SK-N-SH treated with all-trans-retinoic acid at 6 μM for 48 hours (cell line): ENCODE results near the gene SRSF6.
"Not testable (repeated sequence)": the region's sequence is repeated elsewhere in the genome, so short reads cannot be mapped to it uniquely, and the experiment has no call there.

ENCODE experiments used
- ATAC-seq: fragments of 200-7000 bp; cut with Tn5 transposase; 3 replicates; pipeline ENCODE4 v1.9.1; 2020; ENCODE audit warnings: mild to moderate bottlenecking, moderate library complexity
- ARNTL ChIP-seq: fragments of 450-650 bp; formaldehyde crosslinking; IDR thresholded peaks from 2 replicates; pipeline ENCODE4 v1.5.0; 2020; ENCODE audit warnings: low read depth, mild to moderate bottlenecking, moderate library complexity, borderline replicate concordance
- BACH2 ChIP-seq: fragments of 250-450 bp; sonication (Bioruptor Pico); IDR thresholded peaks from 2 replicates; pipeline ENCODE4 v1.9.0; 2021; ENCODE audit warnings: mild to moderate bottlenecking, borderline replicate concordance
- CSDC2 ChIP-seq: fragments of 250-450 bp; sonication (Bioruptor Pico); IDR thresholded peaks from 2 replicates; pipeline ENCODE4 v1.5.0; 2020; ENCODE audit warnings: mild to moderate bottlenecking, moderate library complexity
- ESRRG ChIP-seq: fragments of 250-450 bp; sonication (Bioruptor Pico); IDR thresholded peaks from 2 replicates; pipeline ENCODE4 v1.6.1; 2021; ENCODE audit warnings: mild to moderate bottlenecking
- ISL1 ChIP-seq: fragments of 250-450 bp; sonication (Bioruptor Pico); IDR thresholded peaks from 2 replicates; pipeline ENCODE4 v2.1.2; 2022; ENCODE audit warnings: mild to moderate bottlenecking, moderate library complexity
- PPARA ChIP-seq: fragments of 250-450 bp; sonication (Bioruptor Pico); IDR thresholded peaks from 2 replicates; pipeline ENCODE4 v1.5.0; 2020; ENCODE audit warnings: mild to moderate bottlenecking, borderline replicate concordance
- RARB ChIP-seq: fragments of 250-450 bp; sonication (Bioruptor Pico); IDR thresholded peaks from 2 replicates; pipeline ENCODE4 v1.8.0; 2021; ENCODE audit warnings: mild to moderate bottlenecking, moderate library complexity
- SNAI2 ChIP-seq: fragments of 250-450 bp; sonication (Bioruptor Pico); IDR thresholded peaks from 2 replicates; pipeline ENCODE4 v1.5.0; 2020; ENCODE audit warnings: mild to moderate bottlenecking, moderate library complexity
- TCF4 ChIP-seq: fragments of 250-450 bp; sonication (Bioruptor Pico); IDR thresholded peaks from 2 replicates; pipeline ENCODE4 v1.8.0; 2021; ENCODE audit warnings: mild to moderate bottlenecking, moderate library complexity, borderline replicate concordance
- TOX ChIP-seq: fragments of 250-450 bp; sonication (Bioruptor Pico); IDR thresholded peaks from 2 replicates; pipeline ENCODE4 v1.8.0; 2021; ENCODE audit warnings: mild to moderate bottlenecking, moderate library complexity, borderline replicate concordance
- ZC3H10 ChIP-seq: fragments of 250-450 bp; sonication (Bioruptor Pico); IDR thresholded peaks from 2 replicates; pipeline ENCODE4 v1.5.1; 2021; ENCODE audit warnings: mild to moderate bottlenecking, moderate library complexity
- ZFP3 ChIP-seq: fragments of 250-450 bp; sonication (Bioruptor Pico); IDR thresholded peaks from 2 replicates; pipeline ENCODE4 v1.5.0; 2020; ENCODE audit warnings: mild to moderate bottlenecking, moderate library complexity
- ZFP30 ChIP-seq: fragments of 450-650 bp; formaldehyde crosslinking; IDR thresholded peaks from 2 replicates; pipeline ENCODE4 v1.5.0; 2022; ENCODE audit warnings: mild to moderate bottlenecking, moderate library complexity
- ZNF565 ChIP-seq: fragments of 450-650 bp; formaldehyde crosslinking; conservative IDR thresholded peaks from 2 replicates; pipeline ENCODE4 v1.5.0; 2020; ENCODE audit warnings: low read depth, mild to moderate bottlenecking, moderate library complexity
- ZNF70 ChIP-seq: fragments of 450-650 bp; formaldehyde crosslinking; IDR thresholded peaks from 2 replicates; pipeline ENCODE4 v1.5.0; 2020; ENCODE audit warnings: mild to moderate bottlenecking, moderate library complexity
- ZNF8 ChIP-seq: fragments of 450-650 bp; formaldehyde crosslinking; IDR thresholded peaks from 2 replicates; pipeline ENCODE4 v1.5.0; 2020; ENCODE audit warnings: mild to moderate bottlenecking, moderate library complexity
- TF ChIP-seq, protein P1 (sequence below): fragments of 250-450 bp; sonication (Bioruptor Pico); IDR thresholded peaks from 2 replicates; pipeline ENCODE4 v1.8.0; 2021; ENCODE audit warnings: low read depth, mild to moderate bottlenecking, moderate library complexity, borderline replicate concordance
- TF ChIP-seq, protein P2 (sequence below): fragments of 250-450 bp; sonication (Bioruptor Pico); IDR thresholded peaks from 2 replicates; pipeline ENCODE4 v1.5.0; 2020; ENCODE audit warnings: mild to moderate bottlenecking, moderate library complexity
- TF ChIP-seq, protein P3 (sequence below): fragments of 250-450 bp; sonication (Bioruptor Pico); IDR thresholded peaks from 2 replicates; pipeline ENCODE4 v1.8.0; 2020; ENCODE audit warnings: mild to moderate bottlenecking, moderate library complexity, borderline replicate concordance
- TF ChIP-seq, protein P4 (sequence below): fragments of 250-450 bp; sonication (Bioruptor Pico); IDR thresholded peaks from 2 replicates; pipeline ENCODE4 v1.5.1; 2020; ENCODE audit warnings: low read depth, mild to moderate bottlenecking, moderate library complexity
- TF ChIP-seq, protein P5 (sequence below): fragments of 250-450 bp; sonication (Bioruptor Pico); IDR thresholded peaks from 2 replicates; pipeline ENCODE4 v1.5.1; 2021; ENCODE audit warnings: mild to moderate bottlenecking, moderate library complexity

SRSF6 gene

DNA sequence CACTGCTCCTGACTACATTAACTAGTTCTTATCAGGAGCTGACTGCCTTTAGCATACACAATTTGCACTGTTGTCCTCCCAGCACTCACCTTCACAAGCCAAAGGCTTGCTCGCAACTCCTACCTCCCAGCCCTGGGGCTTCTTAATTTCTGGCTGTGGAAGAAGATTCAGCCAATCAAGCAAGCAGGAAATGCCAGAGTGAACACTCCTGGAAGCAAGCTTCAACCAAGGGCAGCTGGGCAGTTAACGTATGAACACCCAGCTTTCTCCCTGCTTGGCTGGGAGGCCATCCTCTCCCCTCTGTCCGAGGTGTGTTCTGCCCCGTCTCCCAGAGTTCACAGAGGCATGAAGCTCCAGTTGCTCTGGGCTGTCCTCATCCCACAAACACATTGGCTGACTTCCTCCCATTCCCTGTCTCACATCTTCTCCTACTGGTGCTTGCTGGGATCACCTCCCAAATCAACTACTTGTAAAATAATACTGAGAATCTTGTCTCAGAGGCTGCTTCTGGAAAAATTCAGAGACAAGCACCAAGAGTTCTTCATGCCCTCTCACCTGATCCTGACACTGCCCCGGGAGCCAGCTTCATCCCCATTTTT is 15.3 kb upstream of the SRSF6 start:
- no peak for TF ChIP-seq ZNF70 (CRISPR knock-in tag)
- TF ChIP-seq, protein P1, sequence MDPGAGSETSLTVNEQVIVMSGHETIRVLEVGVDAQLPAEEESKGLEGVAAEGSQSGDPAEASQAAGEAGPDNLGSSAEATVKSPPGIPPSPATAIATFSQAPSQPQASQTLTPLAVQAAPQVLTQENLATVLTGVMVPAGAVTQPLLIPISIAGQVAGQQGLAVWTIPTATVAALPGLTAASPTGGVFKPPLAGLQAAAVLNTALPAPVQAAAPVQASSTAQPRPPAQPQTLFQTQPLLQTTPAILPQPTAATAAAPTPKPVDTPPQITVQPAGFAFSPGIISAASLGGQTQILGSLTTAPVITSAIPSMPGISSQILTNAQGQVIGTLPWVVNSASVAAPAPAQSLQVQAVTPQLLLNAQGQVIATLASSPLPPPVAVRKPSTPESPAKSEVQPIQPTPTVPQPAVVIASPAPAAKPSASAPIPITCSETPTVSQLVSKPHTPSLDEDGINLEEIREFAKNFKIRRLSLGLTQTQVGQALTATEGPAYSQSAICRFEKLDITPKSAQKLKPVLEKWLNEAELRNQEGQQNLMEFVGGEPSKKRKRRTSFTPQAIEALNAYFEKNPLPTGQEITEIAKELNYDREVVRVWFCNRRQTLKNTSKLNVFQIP (CRISPR knock-in tag): no peak
- TF ChIP-seq, all 23 proteins: peak for 0
- ATAC-seq: peak; percentile 70

DNA sequence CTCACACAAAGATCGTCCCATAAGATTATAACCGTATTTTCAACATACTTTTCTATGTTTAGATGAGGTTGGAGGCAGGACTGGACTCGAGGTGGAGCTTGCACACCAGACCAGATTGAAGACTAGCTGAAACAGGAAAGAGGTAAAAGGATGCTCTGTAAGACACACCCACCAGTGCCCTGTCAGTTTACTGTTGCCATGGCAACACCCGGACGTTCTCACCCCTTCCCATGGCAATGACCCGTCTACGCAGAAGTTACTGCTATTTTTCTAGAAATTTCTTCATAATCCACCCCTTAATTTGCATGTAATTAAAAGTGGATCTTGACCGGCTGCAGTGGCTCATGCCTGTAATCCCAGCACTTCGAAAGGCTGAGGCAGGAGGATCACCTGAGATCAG is 13.6 kb upstream of the SRSF6 start:
- TF ChIP-seq TOX (CRISPR knock-in tag) (no peak), ZFP30 (CRISPR knock-in tag) (no peak), ZNF8 (no peak)
- no peak for ATAC-seq

DNA sequence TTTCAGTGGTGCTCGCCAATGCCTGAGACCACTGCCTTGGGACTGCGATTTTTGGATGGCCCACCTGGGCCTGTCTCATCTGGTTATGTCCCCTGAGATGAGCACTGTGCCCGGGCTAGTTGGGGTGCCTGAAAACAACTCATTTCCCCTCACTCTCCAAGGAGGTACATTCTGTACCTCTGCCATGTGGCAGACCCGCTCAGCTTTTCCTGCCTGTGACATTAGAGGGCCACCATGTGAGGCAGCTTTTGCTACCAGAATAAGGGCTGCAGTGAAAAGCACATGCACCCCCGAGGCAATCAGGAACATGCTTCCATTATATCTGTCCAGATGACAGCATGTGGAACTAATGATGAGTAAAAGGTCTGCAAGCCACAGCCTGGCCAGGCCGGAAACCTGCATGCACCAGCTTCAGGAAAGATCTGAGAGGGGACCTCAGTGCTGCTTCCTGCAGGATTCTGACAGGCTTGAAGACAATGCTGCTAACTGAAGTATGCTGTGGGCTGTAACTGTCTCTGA is 11.3 kb upstream of the SRSF6 start:
- peak; percentile 48; the same call in 2 of the 3 replicates for ATAC-seq
- TF ChIP-seq TCF4 (peak; percentile 86), ZNF565 (no peak), PPARA (CRISPR knock-in tag) (no peak), RARB (no peak)

DNA sequence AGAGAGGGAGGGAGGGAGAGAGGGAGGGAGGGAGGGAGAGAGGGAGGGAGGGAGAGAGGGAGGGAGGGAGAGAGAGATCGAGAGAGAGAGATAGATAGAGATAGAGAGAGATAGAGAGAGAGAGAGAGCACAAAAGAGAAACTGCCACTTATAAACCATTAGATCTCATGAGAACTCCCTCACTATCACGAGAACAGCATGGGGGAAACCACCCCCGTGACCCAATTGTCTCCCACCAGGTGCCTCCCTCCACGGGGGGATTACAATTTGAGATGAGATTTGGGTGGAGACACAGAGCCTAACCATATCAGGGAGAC is 9.3 kb upstream of the SRSF6 start:
- ATAC-seq: not testable (repeated sequence)

DNA sequence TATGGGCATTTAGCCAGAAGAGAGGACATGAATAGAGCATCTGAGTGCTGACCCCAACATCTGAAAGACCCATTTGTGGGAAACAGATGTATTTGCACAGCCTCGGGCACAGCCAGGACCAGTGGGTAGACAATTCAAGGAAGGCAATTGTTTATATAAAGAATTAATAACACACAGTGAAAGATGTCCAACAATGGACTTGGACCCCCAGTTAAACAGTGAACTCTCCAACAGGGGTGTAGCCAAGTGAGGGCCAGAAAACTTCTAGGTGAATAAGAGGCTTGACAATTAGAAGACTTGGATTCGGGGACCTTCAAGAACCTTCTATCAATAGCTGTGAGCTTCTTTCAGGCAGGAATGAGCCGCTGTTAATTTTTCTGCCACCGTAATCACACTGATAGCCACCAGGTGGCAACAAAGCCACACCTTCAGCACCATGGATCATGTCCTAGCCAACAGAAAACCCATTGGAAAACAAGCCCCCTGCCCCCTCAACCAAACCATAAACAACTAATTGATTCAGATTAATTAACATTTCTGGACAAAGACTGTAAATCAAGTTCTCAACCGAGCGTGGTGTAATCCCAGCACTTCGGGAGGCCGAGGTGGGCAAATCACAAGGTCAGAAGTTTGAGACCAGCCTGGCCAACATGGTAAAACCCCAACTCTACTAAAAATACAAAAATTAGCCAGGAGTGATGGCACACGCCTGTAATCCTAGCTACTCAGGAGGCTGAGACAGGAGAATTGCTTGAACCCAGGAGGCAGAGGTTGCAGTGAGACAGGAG is 8.8 kb upstream of the SRSF6 start:
- peak; percentile 87 for ATAC-seq
- TF ChIP-seq ZNF565 (no peak), TOX (CRISPR knock-in tag) (no peak), ZC3H10 (CRISPR knock-in tag) (no peak), ARNTL (CRISPR knock-in tag) (no peak), ZFP3 (no peak), SNAI2 (CRISPR knock-in tag) (no peak), BACH2 (CRISPR knock-in tag) (no peak), ESRRG (CRISPR knock-in tag) (no peak), ISL1 (no peak), CSDC2 (CRISPR knock-in tag) (no peak), TCF4 (no peak), RARB (no peak)
- TF ChIP-seq, protein P1 (CRISPR knock-in tag): no peak
- TF ChIP-seq, protein P2, sequence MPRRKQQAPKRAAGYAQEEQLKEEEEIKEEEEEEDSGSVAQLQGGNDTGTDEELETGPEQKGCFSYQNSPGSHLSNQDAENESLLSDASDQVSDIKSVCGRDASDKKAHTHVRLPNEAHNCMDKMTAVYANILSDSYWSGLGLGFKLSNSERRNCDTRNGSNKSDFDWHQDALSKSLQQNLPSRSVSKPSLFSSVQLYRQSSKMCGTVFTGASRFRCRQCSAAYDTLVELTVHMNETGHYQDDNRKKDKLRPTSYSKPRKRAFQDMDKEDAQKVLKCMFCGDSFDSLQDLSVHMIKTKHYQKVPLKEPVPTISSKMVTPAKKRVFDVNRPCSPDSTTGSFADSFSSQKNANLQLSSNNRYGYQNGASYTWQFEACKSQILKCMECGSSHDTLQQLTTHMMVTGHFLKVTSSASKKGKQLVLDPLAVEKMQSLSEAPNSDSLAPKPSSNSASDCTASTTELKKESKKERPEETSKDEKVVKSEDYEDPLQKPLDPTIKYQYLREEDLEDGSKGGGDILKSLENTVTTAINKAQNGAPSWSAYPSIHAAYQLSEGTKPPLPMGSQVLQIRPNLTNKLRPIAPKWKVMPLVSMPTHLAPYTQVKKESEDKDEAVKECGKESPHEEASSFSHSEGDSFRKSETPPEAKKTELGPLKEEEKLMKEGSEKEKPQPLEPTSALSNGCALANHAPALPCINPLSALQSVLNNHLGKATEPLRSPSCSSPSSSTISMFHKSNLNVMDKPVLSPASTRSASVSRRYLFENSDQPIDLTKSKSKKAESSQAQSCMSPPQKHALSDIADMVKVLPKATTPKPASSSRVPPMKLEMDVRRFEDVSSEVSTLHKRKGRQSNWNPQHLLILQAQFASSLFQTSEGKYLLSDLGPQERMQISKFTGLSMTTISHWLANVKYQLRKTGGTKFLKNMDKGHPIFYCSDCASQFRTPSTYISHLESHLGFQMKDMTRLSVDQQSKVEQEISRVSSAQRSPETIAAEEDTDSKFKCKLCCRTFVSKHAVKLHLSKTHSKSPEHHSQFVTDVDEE (CRISPR knock-in tag): no peak
- TF ChIP-seq, protein P3, sequence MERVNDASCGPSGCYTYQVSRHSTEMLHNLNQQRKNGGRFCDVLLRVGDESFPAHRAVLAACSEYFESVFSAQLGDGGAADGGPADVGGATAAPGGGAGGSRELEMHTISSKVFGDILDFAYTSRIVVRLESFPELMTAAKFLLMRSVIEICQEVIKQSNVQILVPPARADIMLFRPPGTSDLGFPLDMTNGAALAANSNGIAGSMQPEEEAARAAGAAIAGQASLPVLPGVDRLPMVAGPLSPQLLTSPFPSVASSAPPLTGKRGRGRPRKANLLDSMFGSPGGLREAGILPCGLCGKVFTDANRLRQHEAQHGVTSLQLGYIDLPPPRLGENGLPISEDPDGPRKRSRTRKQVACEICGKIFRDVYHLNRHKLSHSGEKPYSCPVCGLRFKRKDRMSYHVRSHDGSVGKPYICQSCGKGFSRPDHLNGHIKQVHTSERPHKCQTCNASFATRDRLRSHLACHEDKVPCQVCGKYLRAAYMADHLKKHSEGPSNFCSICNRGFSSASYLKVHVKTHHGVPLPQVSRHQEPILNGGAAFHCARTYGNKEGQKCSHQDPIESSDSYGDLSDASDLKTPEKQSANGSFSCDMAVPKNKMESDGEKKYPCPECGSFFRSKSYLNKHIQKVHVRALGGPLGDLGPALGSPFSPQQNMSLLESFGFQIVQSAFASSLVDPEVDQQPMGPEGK (CRISPR knock-in tag): no peak
- TF ChIP-seq, protein P4, sequence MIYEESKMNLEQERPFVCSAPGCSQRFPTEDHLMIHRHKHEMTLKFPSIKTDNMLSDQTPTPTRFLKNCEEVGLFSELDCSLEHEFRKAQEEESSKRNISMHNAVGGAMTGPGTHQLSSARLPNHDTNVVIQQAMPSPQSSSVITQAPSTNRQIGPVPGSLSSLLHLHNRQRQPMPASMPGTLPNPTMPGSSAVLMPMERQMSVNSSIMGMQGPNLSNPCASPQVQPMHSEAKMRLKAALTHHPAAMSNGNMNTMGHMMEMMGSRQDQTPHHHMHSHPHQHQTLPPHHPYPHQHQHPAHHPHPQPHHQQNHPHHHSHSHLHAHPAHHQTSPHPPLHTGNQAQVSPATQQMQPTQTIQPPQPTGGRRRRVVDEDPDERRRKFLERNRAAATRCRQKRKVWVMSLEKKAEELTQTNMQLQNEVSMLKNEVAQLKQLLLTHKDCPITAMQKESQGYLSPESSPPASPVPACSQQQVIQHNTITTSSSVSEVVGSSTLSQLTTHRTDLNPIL (CRISPR knock-in tag): no peak
- TF ChIP-seq, protein P5, sequence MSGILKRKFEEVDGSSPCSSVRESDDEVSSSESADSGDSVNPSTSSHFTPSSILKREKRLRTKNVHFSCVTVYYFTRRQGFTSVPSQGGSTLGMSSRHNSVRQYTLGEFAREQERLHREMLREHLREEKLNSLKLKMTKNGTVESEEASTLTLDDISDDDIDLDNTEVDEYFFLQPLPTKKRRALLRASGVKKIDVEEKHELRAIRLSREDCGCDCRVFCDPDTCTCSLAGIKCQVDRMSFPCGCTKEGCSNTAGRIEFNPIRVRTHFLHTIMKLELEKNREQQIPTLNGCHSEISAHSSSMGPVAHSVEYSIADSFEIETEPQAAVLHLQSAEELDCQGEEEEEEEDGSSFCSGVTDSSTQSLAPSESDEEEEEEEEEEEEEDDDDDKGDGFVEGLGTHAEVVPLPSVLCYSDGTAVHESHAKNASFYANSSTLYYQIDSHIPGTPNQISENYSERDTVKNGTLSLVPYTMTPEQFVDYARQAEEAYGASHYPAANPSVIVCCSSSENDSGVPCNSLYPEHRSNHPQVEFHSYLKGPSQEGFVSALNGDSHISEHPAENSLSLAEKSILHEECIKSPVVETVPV: no peak
